Nephron (organoid): Measurements from ENCODE around the gene P2RX1.

Experiments used
- H3K27ac Mint-ChIP-seq, 3 experiments: 2 replicates each; pipeline ENCODE4 v1.8.0; 2020; ENCODE audit warnings: mixed read lengths in 3 of 3, mild to moderate bottlenecking in 2 of 3, moderate library complexity in 1 of 3
- H3K27me3 Mint-ChIP-seq: 2 replicates; pipeline ENCODE4 v1.8.0; 2021; ENCODE audit warnings: low read depth, mild to moderate bottlenecking, moderate library complexity, mixed read lengths
- H3K36me3 Mint-ChIP-seq: 2 replicates; pipeline ENCODE4 v1.8.0; 2020; ENCODE audit warnings: low read depth, mixed read lengths
- H3K4me1 Mint-ChIP-seq: 2 replicates; pipeline ENCODE4 v1.8.0; 2020; ENCODE audit warnings: mixed read lengths
- H3K4me3 Mint-ChIP-seq, 3 experiments: 2 replicates each; pipeline ENCODE4 v1.8.0; 2020; ENCODE audit warnings: mild to moderate bottlenecking in 3 of 3, mixed read lengths in 3 of 3, moderate library complexity in 2 of 3
- H3K9me3 Mint-ChIP-seq: 2 replicates; pipeline ENCODE4 v1.8.0; 2020; ENCODE audit warnings: mixed read lengths
- TF ChIP-seq, protein P1 (sequence below), 3 experiments: fragments of 200-600 bp; sonication (generic); IDR thresholded peaks; one replicate each; pipeline ENCODE4 v1.5.0; 2021; ENCODE audit warnings: antibody characterized with exemption in 3 of 3; ENCODE audit not compliant: unreplicated experiment in 3 of 3

The P2RX1 gene

GRCh38 chr17:3907483-3908216 is 8.6 kb downstream of the P2RX1 start:
- Mint-ChIP-seq H3K27ac (no peak overlapping the region), H3K9me3 (no peaks in the 10 kb centered on the region), H3K36me3 (no peaks in the 10 kb centered on the region), H3K4me1 (peaks cover 11% of the 10 kb centered on the region), H3K4me3 (no peak overlapping the region), H3K27me3 (no peaks in the 10 kb centered on the region)
- TF ChIP-seq, protein P1, sequence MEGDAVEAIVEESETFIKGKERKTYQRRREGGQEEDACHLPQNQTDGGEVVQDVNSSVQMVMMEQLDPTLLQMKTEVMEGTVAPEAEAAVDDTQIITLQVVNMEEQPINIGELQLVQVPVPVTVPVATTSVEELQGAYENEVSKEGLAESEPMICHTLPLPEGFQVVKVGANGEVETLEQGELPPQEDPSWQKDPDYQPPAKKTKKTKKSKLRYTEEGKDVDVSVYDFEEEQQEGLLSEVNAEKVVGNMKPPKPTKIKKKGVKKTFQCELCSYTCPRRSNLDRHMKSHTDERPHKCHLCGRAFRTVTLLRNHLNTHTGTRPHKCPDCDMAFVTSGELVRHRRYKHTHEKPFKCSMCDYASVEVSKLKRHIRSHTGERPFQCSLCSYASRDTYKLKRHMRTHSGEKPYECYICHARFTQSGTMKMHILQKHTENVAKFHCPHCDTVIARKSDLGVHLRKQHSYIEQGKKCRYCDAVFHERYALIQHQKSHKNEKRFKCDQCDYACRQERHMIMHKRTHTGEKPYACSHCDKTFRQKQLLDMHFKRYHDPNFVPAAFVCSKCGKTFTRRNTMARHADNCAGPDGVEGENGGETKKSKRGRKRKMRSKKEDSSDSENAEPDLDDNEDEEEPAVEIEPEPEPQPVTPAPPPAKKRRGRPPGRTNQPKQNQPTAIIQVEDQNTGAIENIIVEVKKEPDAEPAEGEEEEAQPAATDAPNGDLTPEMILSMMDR (IDR thresholded peaks at IDR 0.05; ENCODE audit: unreplicated experiment in 3 of 3): no peak

GRCh38 chr17:3906881-3907280 is 9.4 kb downstream of the P2RX1 start:
- TF ChIP-seq, protein P1 (IDR thresholded peaks at IDR 0.05; ENCODE audit: unreplicated experiment in 3 of 3): no peak
- no peak overlapping the region for H3K4me3 Mint-ChIP-seq
- H3K4me1 Mint-ChIP-seq: peaks cover 9% of the 10 kb centered on the region
- no peaks in the 10 kb centered on the region for H3K27me3 Mint-ChIP-seq
- H3K36me3 Mint-ChIP-seq: no peaks in the 10 kb centered on the region
- H3K27ac Mint-ChIP-seq: no peak overlapping the region
- H3K9me3 Mint-ChIP-seq: no peaks in the 10 kb centered on the region

GRCh38 chr17:3905017-3905520 is 11.2 kb downstream of the P2RX1 start:
- Mint-ChIP-seq H3K4me3 (no peak overlapping the region), H3K27ac (no peak overlapping the region), H3K36me3 (no peaks in the 10 kb centered on the region), H3K4me1 (peaks cover 12% of the 10 kb centered on the region), H3K9me3 (no peaks in the 10 kb centered on the region), H3K27me3 (no peaks in the 10 kb centered on the region)
- TF ChIP-seq, protein P1 (IDR thresholded peaks at IDR 0.05; ENCODE audit: unreplicated experiment in 3 of 3): no peak

DNA sequence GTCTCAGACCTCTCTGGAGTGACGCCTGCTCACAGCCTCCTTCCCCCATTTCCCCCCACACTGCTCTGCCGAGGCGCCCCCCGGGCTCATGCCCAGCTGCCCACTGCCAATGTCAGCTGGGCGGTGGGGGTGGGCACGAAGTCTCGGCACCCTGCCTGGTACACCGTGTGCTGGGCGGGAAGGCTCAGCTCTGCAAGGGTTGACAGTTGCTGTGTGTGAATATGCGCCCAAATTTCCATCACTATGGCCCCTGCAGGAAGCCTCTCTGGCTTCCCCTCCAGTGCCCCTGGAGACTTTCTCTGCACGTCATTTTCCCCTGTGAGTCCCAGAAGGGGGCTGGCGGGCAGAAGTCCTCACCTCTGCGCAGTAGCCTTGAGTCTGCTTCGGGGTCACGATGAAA is 11.8 kb downstream of the P2RX1 start:
- Mint-ChIP-seq H3K36me3 (no peaks in the 10 kb centered on the region), H3K4me3 (no peak overlapping the region), H3K27me3 (no peaks in the 10 kb centered on the region), H3K27ac (no peak overlapping the region), H3K9me3 (no peaks in the 10 kb centered on the region), H3K4me1 (peaks cover 12% of the 10 kb centered on the region)
- TF ChIP-seq, protein P1 (IDR thresholded peaks at IDR 0.05; ENCODE audit: unreplicated experiment in 3 of 3): no peak

DNA sequence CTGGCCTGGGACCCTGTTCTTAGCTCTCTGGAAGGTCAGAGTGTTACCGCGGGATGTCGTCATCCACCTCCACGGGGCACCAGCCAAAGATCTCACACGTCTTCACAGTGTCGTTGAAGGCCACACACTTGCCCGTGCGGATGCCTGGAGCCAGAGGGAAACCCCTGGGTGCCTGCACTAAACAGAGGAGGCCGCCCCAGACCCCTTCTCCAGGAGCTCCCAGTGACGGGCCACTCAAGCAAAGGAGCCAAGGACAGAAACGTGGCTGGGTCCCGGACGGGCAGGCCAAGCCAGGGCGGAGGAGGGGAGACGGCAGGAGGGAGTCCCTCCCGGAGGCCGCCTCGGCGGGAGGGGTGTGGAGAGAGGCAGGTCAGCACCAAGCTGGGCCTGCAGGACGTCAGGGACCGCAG is 12.4 kb downstream of the P2RX1 start:
- TF ChIP-seq, protein P1 (IDR thresholded peaks at IDR 0.05; ENCODE audit: unreplicated experiment in 3 of 3): no peak

More for the DNA sequence above, 12.4 kb downstream of the P2RX1 start:
- peaks cover 12% of the 10 kb centered on the region for H3K4me1 Mint-ChIP-seq
- H3K4me3 Mint-ChIP-seq: no peak overlapping the region
- H3K36me3 Mint-ChIP-seq: no peaks in the 10 kb centered on the region
- H3K27me3 Mint-ChIP-seq: no peaks in the 10 kb centered on the region
- no peak overlapping the region for H3K27ac Mint-ChIP-seq
- H3K9me3 Mint-ChIP-seq: no peaks in the 10 kb centered on the region
